ENCODE results near the gene DBP. TPM values are rescaled to one million over a fixed set of nuclear protein-coding genes. Genes with fewer than 3 reads are reported as not detected.

The DBP gene
- total and polyA plus RNA-seq, 2 experiments from 2014 or later = 5.7 to 6.3 TPM

GRCh38 chr19:48645620-48646000 lies 8.4 kb upstream of the DBP start:
- peak overlapping the region; percentile 92 for H2AFZ ChIP-seq
- peak overlapping the region; percentile 91 for H3K4me3 Mint-ChIP-seq
- peak; percentile 68 for DNase-seq (ENCODE audit: low spot score)
- H3K79me2 ChIP-seq (replicated peaks; ENCODE audit: insufficient read depth) = no peaks in the 10 kb centered on the region
- H3K27ac Mint-ChIP-seq = peak overlapping the region; percentile 90
- peaks cover 19% of the 10 kb centered on the region for H3K36me3 Mint-ChIP-seq (ENCODE audit: low read depth)
- H4K20me1 ChIP-seq (replicated peaks; ENCODE audit: insufficient read depth) = no peaks in the 10 kb centered on the region
- no peaks in the 10 kb centered on the region for H3K9me2 ChIP-seq (ENCODE audit: insufficient read depth)
- peak overlapping the region; percentile 91 for H3K27ac ChIP-seq (ENCODE audit: low read depth)
- H3K4me1 Mint-ChIP-seq = peaks cover 10% of the 10 kb centered on the region
- peaks cover 5% of the 10 kb centered on the region; the same call in 1 of the 2 replicates for H3K4me1 ChIP-seq (ENCODE audit: insufficient read depth)
- H3K4me3 ChIP-seq = peak overlapping the region; percentile 75
- TF ChIP-seq STAT1 (IDR thresholded peaks at IDR 0.05; ENCODE audit: unreplicated experiment) (no peak), JUNB (IDR thresholded peaks at IDR 0.05; ENCODE audit: unreplicated experiment) (no peak), EZH2phosphoT487 (IDR thresholded peaks at IDR 0.05; ENCODE audit: unreplicated experiment) (no peak), ZNF331 (CRISPR knock-in tag; IDR thresholded peaks at IDR 0.05; ENCODE audit: low read depth) (no peak), CREB1 (CRISPR knock-in tag; IDR thresholded peaks at IDR 0.05; ENCODE audit: low read depth) (no peak), ETS1 (IDR thresholded peaks at IDR 0.05) (no peak), EZH2 (IDR thresholded peaks at IDR 0.05; ENCODE audit: low read depth, unreplicated experiment) (no peak), ZNF462 (CRISPR knock-in tag; IDR thresholded peaks at IDR 0.05) (no peak)
- TF ChIP-seq, protein P1, sequence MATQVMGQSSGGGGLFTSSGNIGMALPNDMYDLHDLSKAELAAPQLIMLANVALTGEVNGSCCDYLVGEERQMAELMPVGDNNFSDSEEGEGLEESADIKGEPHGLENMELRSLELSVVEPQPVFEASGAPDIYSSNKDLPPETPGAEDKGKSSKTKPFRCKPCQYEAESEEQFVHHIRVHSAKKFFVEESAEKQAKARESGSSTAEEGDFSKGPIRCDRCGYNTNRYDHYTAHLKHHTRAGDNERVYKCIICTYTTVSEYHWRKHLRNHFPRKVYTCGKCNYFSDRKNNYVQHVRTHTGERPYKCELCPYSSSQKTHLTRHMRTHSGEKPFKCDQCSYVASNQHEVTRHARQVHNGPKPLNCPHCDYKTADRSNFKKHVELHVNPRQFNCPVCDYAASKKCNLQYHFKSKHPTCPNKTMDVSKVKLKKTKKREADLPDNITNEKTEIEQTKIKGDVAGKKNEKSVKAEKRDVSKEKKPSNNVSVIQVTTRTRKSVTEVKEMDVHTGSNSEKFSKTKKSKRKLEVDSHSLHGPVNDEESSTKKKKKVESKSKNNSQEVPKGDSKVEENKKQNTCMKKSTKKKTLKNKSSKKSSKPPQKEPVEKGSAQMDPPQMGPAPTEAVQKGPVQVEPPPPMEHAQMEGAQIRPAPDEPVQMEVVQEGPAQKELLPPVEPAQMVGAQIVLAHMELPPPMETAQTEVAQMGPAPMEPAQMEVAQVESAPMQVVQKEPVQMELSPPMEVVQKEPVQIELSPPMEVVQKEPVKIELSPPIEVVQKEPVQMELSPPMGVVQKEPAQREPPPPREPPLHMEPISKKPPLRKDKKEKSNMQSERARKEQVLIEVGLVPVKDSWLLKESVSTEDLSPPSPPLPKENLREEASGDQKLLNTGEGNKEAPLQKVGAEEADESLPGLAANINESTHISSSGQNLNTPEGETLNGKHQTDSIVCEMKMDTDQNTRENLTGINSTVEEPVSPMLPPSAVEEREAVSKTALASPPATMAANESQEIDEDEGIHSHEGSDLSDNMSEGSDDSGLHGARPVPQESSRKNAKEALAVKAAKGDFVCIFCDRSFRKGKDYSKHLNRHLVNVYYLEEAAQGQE (IDR thresholded peaks at IDR 0.05; ENCODE audit: unreplicated experiment) = no peak
- H3K27me3 ChIP-seq (ENCODE audit: insufficient read depth) = 0 out of 2 replicates have a peak, but pooled peaks cover 7% of the 10 kb centered on the region
- ATAC-seq = peak; percentile 12
- 0 out of 2 replicates have a peak, but pooled peaks cover 13% of the 10 kb centered on the region for H3F3A ChIP-seq (replicated peaks; ENCODE audit: low read depth)
- H3K9me3 Mint-ChIP-seq = no peaks in the 10 kb centered on the region
- peak overlapping the region; percentile 99 for H3K4me2 ChIP-seq
- no peaks in the 10 kb centered on the region for H3K36me3 ChIP-seq (ENCODE audit: insufficient read depth)
- peaks cover 16% of the 10 kb centered on the region for H3K27me3 Mint-ChIP-seq (ENCODE audit: insufficient read depth, low read depth, poor library complexity)

All from GM23338 (cell line).